T47D (cell line): ENCODE data around the gene ELP4.
"Not testable (repeated sequence)": the region's sequence is repeated elsewhere in the genome, so short reads cannot be mapped to it uniquely, and the experiment has no call there.

Experiments used
- DNase-seq, 2 experiments: peaks; one replicate each; pipeline versions ENCODE4 v3.0.0 to v3.0.0-alpha.2; 2011 to 2012; ENCODE audit warnings: low read depth in 1 of 2, low spot score in 1 of 2
- JUND ChIP-seq: IDR thresholded peaks from 2 replicates; pipeline ENCODE4 v1.6.1; 2012; ENCODE audit warnings: low read depth
- in situ Hi-C: cut with HindIII; loops from 2 replicates; pipeline ENCODE4 v1.10.0; 2016; ENCODE audit warnings: low sequenced_read_pairs, low pct_unique_long_range_greater_than_20kb

ELP4 gene

GRCh38 chr11:31671681-31672080, 162.1 kb downstream of the ELP4 start:
- no peak for TF ChIP-seq JUND
- no peak for DNase-seq
- in situ Hi-C loops: no loop called here

GRCh38 chr11:31673108-31673507, 163.5 kb downstream of the ELP4 start:
- in situ Hi-C loops, DNase-seq: not testable (repeated sequence)

GRCh38 chr11:31676280-31676982, 166.9 kb downstream of the ELP4 start:
- no peak for TF ChIP-seq JUND
- DNase-seq: no peak
- in situ Hi-C loops: no loop called here

GRCh38 chr11:31680770-31681169, 171.2 kb downstream of the ELP4 start:
- no peak for DNase-seq
- in situ Hi-C loops: no loop called here
- no peak for TF ChIP-seq JUND

GRCh38 chr11:31687256-31687655, 177.7 kb downstream of the ELP4 start:
- in situ Hi-C loops: no loop called here
- no peak for TF ChIP-seq JUND
- DNase-seq: no peak

GRCh38 chr11:31687861-31688260, 178.3 kb downstream of the ELP4 start:
- in situ Hi-C loops: no loop called here
- no peak for TF ChIP-seq JUND
- no peak for DNase-seq

- in situ Hi-C loops: no loop called here
- DNase-seq: no peak
Observed at GRCh38 chr11:31689559-31689958, 180.0 kb downstream of the ELP4 start.

GRCh38 chr11:31690041-31690440, 180.5 kb downstream of the ELP4 start:
- DNase-seq: no peak
- in situ Hi-C loops: no loop called here
- TF ChIP-seq JUND: no peak

More at GRCh38 chr11:31689559-31689958, 180.0 kb downstream of the ELP4 start:
- TF ChIP-seq JUND: no peak

- no peak for TF ChIP-seq JUND
- in situ Hi-C loops: no loop called here
- no peak for DNase-seq
Observed at GRCh38 chr11:31690516-31690915, 180.9 kb downstream of the ELP4 start.

GRCh38 chr11:31692466-31692865, 182.9 kb downstream of the ELP4 start:
- DNase-seq: no peak
- in situ Hi-C loops: no loop called here
- no peak for TF ChIP-seq JUND

- in situ Hi-C loops: not testable (repeated sequence)
Observed at GRCh38 chr11:31697049-31697448, 187.5 kb downstream of the ELP4 start.

GRCh38 chr11:31699066-31699465, 189.5 kb downstream of the ELP4 start:
- in situ Hi-C loops: no loop called here
- DNase-seq: no peak
- no peak for TF ChIP-seq JUND

More at GRCh38 chr11:31697049-31697448, 187.5 kb downstream of the ELP4 start:
- DNase-seq: not testable (repeated sequence)

GRCh38 chr11:31702966-31703365, 193.4 kb downstream of the ELP4 start:
- TF ChIP-seq JUND: no peak
- DNase-seq: no peak
- in situ Hi-C loops: no loop called here

- in situ Hi-C loops: no loop called here
- no peak for DNase-seq
- TF ChIP-seq JUND: no peak
Observed at GRCh38 chr11:31706357-31706756, 196.8 kb downstream of the ELP4 start.
